Astrocyte (in vitro differentiated cells and primary cell): ENCODE measurements around the gene GALNT2. TPM values are rescaled to one million over a fixed set of nuclear protein-coding genes. Genes with fewer than 3 reads are reported as not detected.

Experiments
- DNase-seq: peaks from one replicate; pipeline ENCODE4 v3.0.0-alpha.2; 2010; ENCODE audit warnings: low read depth
- FAIRE-seq: peaks from 2 replicates; lab custom pipeline; 2011; peaks lifted over from hg19 to GRCh38; lab: Jason Lieb, UNC
- H2AFZ ChIP-seq: 2 replicates; pipeline ENCODE4 v1.6.0; 2012; ENCODE audit warnings: low read depth, low read length, inconsistent platforms
- H3K27ac ChIP-seq: 2 replicates; pipeline ENCODE4 v1.5.1; 2011; ENCODE audit warnings: low read depth, low read length, inconsistent platforms
- H3K27me3 ChIP-seq: 2 replicates; pipeline ENCODE4 v1.6.0; 2011; ENCODE audit warnings: low read length, inconsistent platforms; ENCODE audit not compliant: insufficient read depth
- H3K36me3 ChIP-seq: 2 replicates; pipeline ENCODE4 v1.5.1; 2011; ENCODE audit warnings: low read length, inconsistent platforms; ENCODE audit not compliant: insufficient read depth
- H3K4me1 ChIP-seq: 2 replicates; pipeline ENCODE4 v1.5.1; 2011; ENCODE audit warnings: low read length, inconsistent platforms; ENCODE audit not compliant: insufficient read depth
- H3K4me2 ChIP-seq: 2 replicates; pipeline ENCODE4 v1.6.0; 2012; ENCODE audit warnings: low read length, inconsistent platforms
- H3K4me3 ChIP-seq: 2 replicates; pipeline ENCODE4 v1.5.1; 2011; ENCODE audit warnings: low read depth, mild to moderate bottlenecking, low read length, inconsistent platforms; ENCODE audit not compliant: insufficient read depth
- H3K79me2 ChIP-seq: 2 replicates; pipeline ENCODE4 v1.6.0; 2012; ENCODE audit warnings: mild to moderate bottlenecking, low read length, inconsistent platforms; ENCODE audit not compliant: insufficient read depth
- H3K9ac ChIP-seq: 2 replicates; pipeline ENCODE4 v1.6.0; 2012; ENCODE audit warnings: mild to moderate bottlenecking, low read length, inconsistent platforms
- H3K9me3 ChIP-seq: 2 replicates; pipeline ENCODE4 v1.5.1; 2012; ENCODE audit warnings: low read depth, mild to moderate bottlenecking, low read length, inconsistent platforms; ENCODE audit not compliant: insufficient read depth
- H4K20me1 ChIP-seq: 2 replicates; pipeline ENCODE4 v1.6.0; 2012; ENCODE audit warnings: low read length, inconsistent platforms; ENCODE audit not compliant: insufficient read depth
- H3K27ac Mint-ChIP-seq: one replicate; pipeline ENCODE4 v1.8.0; 2021; ENCODE audit warnings: mild to moderate bottlenecking, mixed read lengths; ENCODE audit not compliant: unreplicated experiment
- H3K27me3 Mint-ChIP-seq: one replicate; pipeline ENCODE4 v1.8.0; 2021; ENCODE audit warnings: low read depth, mixed read lengths; ENCODE audit not compliant: unreplicated experiment
- H3K36me3 Mint-ChIP-seq: one replicate; pipeline ENCODE4 v1.8.0; 2021; ENCODE audit warnings: low read depth, mixed read lengths; ENCODE audit not compliant: unreplicated experiment
- H3K4me1 Mint-ChIP-seq: one replicate; pipeline ENCODE4 v1.8.0; 2021; ENCODE audit warnings: low read depth, mixed read lengths; ENCODE audit not compliant: unreplicated experiment
- H3K4me3 Mint-ChIP-seq: one replicate; pipeline ENCODE4 v1.8.0; 2021; ENCODE audit warnings: mild to moderate bottlenecking, moderate library complexity, mixed read lengths; ENCODE audit not compliant: unreplicated experiment
- H3K9me3 Mint-ChIP-seq: one replicate; pipeline ENCODE4 v1.8.0; 2021; ENCODE audit warnings: mild to moderate bottlenecking, mixed read lengths; ENCODE audit not compliant: unreplicated experiment
- CTCF ChIP-seq: IDR thresholded peaks from 2 replicates; pipeline ENCODE4 v1.5.1; 2011; ENCODE audit warnings: low read depth, mild to moderate bottlenecking, inconsistent platforms, low read length, moderate library complexity; ENCODE audit not compliant: insufficient read depth
- EZH2 ChIP-seq: IDR thresholded peaks from 2 replicates; pipeline ENCODE4 v1.6.1; 2012; ENCODE audit warnings: mild to moderate bottlenecking, low read length, inconsistent platforms; ENCODE audit not compliant: insufficient read depth
- total RNA-seq: library from RNA; stranded (reverse); gene quantifications from 2 replicates; pipeline ENCODE4 v1.2.1, GENCODE V29; 2021

Gene GALNT2
- total RNA-seq, 1 donor from 2014 or later = 507 TPM

GRCh38 chr1:230265200-230266115, 198.4 kb downstream of the GALNT2 start:
- Histone ChIP-seq H3K36me3 (peaks cover 20% of the 10 kb centered on the region), H3K9ac (no peak overlapping the region), H3K27ac (no peak overlapping the region), H3K4me1 (peaks cover 3% of the 10 kb centered on the region), H4K20me1 (peaks cover 14% of the 10 kb centered on the region), H3K4me2 (no peak overlapping the region), H2AFZ (no peak overlapping the region), H3K27me3 (no peaks in the 10 kb centered on the region), H3K9me3 (no peaks in the 10 kb centered on the region), H3K79me2 (no peaks in the 10 kb centered on the region), H3K4me3 (no peak overlapping the region)
- no peaks in the 10 kb centered on the region for H3K27me3 Mint-ChIP-seq
- TF ChIP-seq CTCF = no peak
- no peak for TF ChIP-seq EZH2
- no peak overlapping the region for H3K27ac Mint-ChIP-seq
- no peaks in the 10 kb centered on the region for H3K4me1 Mint-ChIP-seq
- H3K9me3 Mint-ChIP-seq = no peaks in the 10 kb centered on the region
- no peak overlapping the region for H3K4me3 Mint-ChIP-seq
- FAIRE-seq (no peak), DNase-seq (no peak)
- H3K36me3 Mint-ChIP-seq = peaks cover 22% of the 10 kb centered on the region

GRCh38 chr1:230266456-230266855, 199.4 kb downstream of the GALNT2 start:
- no peaks in the 10 kb centered on the region for H3K27me3 Mint-ChIP-seq
- Histone ChIP-seq H3K27ac (no peak overlapping the region), H4K20me1 (peaks cover 14% of the 10 kb centered on the region), H2AFZ (no peak overlapping the region), H3K4me2 (no peak overlapping the region), H3K4me3 (no peak overlapping the region), H3K9me3 (no peaks in the 10 kb centered on the region), H3K79me2 (no peaks in the 10 kb centered on the region), H3K27me3 (no peaks in the 10 kb centered on the region), H3K36me3 (peaks cover 20% of the 10 kb centered on the region), H3K4me1 (peaks cover 9% of the 10 kb centered on the region), H3K9ac (no peak overlapping the region)
- FAIRE-seq = no peak
- TF ChIP-seq CTCF (no peak), EZH2 (no peak)
- no peaks in the 10 kb centered on the region for H3K9me3 Mint-ChIP-seq
- no peak overlapping the region for H3K27ac Mint-ChIP-seq
- no peak for DNase-seq
- no peak overlapping the region for H3K4me3 Mint-ChIP-seq
- peaks cover 2% of the 10 kb centered on the region for H3K4me1 Mint-ChIP-seq
- H3K36me3 Mint-ChIP-seq = peaks cover 22% of the 10 kb centered on the region
